Mononuclear cell (primary cell): ENCODE results near the gene ST6GALNAC6. TPM values are rescaled to one million over a fixed set of nuclear protein-coding genes. Genes with fewer than 3 reads are reported as not detected.

Experiments
- H3K27me3 ChIP-seq: 2 replicates; pipeline ENCODE4 v1.6.0; 2011; ENCODE audit warnings: low read length, control low read depth; ENCODE audit not compliant: insufficient read depth
- H3K4me1 ChIP-seq: 2 replicates; pipeline ENCODE4 v1.5.1; 2011; ENCODE audit warnings: mild to moderate bottlenecking, low read length, control low read depth; ENCODE audit not compliant: insufficient read depth
- H3K4me3 ChIP-seq: 2 replicates; pipeline ENCODE4 v1.5.1; 2011; ENCODE audit warnings: mild to moderate bottlenecking, low read length, moderate library complexity
- H3K9me3 ChIP-seq: 2 replicates; pipeline ENCODE4 v1.5.1; 2011; ENCODE audit warnings: low read depth, mild to moderate bottlenecking, control low read depth, low read length
- total RNA-seq: library from RNA; depleted of rRNA; stranded (reverse); fragments of >200 nt; gene quantifications from one replicate; pipeline ENCODE4 v1.2.3, GENCODE V29; 2012

Gene ST6GALNAC6
- total RNA-seq, 1 donor = 35.8 TPM

- H3K4me3 ChIP-seq = no peak overlapping the region
- H3K9me3 ChIP-seq = no peaks in the 10 kb centered on the region
- peaks cover 40% of the 10 kb centered on the region for H3K27me3 ChIP-seq
- H3K4me1 ChIP-seq = peaks cover 37% of the 10 kb centered on the region
Measured at GRCh38 chr9:127925959-127926905, 26.8 kb upstream of the ST6GALNAC6 start.

- H3K27me3 ChIP-seq = peaks cover 36% of the 10 kb centered on the region
Measured at GRCh38 chr9:127924736-127925444, 25.5 kb upstream of the ST6GALNAC6 start.

GRCh38 chr9:127923771-127924170, 24.4 kb upstream of the ST6GALNAC6 start:
- H3K27me3 ChIP-seq = peaks cover 25% of the 10 kb centered on the region
- H3K4me1 ChIP-seq = peaks cover 42% of the 10 kb centered on the region
- no peak overlapping the region for H3K4me3 ChIP-seq
- no peaks in the 10 kb centered on the region for H3K9me3 ChIP-seq

More at GRCh38 chr9:127924736-127925444, 25.5 kb upstream of the ST6GALNAC6 start:
- peaks cover 31% of the 10 kb centered on the region for H3K4me1 ChIP-seq
- H3K4me3 ChIP-seq = no peak overlapping the region
- H3K9me3 ChIP-seq = no peaks in the 10 kb centered on the region

GRCh38 chr9:127923046-127923445, 23.6 kb upstream of the ST6GALNAC6 start:
- Histone ChIP-seq H3K27me3 (peaks cover 18% of the 10 kb centered on the region), H3K4me3 (no peak overlapping the region), H3K9me3 (no peaks in the 10 kb centered on the region), H3K4me1 (peaks cover 47% of the 10 kb centered on the region)

GRCh38 chr9:127921557-127922120, 22.2 kb upstream of the ST6GALNAC6 start:
- H3K4me3 ChIP-seq = no peak overlapping the region
- H3K9me3 ChIP-seq = no peaks in the 10 kb centered on the region
- peaks cover 8% of the 10 kb centered on the region for H3K27me3 ChIP-seq
- peaks cover 45% of the 10 kb centered on the region for H3K4me1 ChIP-seq

GRCh38 chr9:127920794-127921193, 21.4 kb upstream of the ST6GALNAC6 start:
- Histone ChIP-seq H3K9me3 (no peaks in the 10 kb centered on the region), H3K4me3 (no peak overlapping the region), H3K4me1 (peaks cover 53% of the 10 kb centered on the region), H3K27me3 (peaks cover 3% of the 10 kb centered on the region)

GRCh38 chr9:127919253-127919815, 19.9 kb upstream of the ST6GALNAC6 start:
- Histone ChIP-seq H3K4me1 (peaks cover 64% of the 10 kb centered on the region), H3K9me3 (no peaks in the 10 kb centered on the region), H3K4me3 (no peak overlapping the region), H3K27me3 (no peaks in the 10 kb centered on the region)

- H3K4me1 ChIP-seq = peaks cover 64% of the 10 kb centered on the region
- no peaks in the 10 kb centered on the region for H3K9me3 ChIP-seq
- no peaks in the 10 kb centered on the region for H3K27me3 ChIP-seq
- H3K4me3 ChIP-seq = no peak overlapping the region
Measured at GRCh38 chr9:127918183-127919107, 19.0 kb upstream of the ST6GALNAC6 start.

GRCh38 chr9:127917603-127918002, 18.2 kb upstream of the ST6GALNAC6 start:
- H3K9me3 ChIP-seq = no peaks in the 10 kb centered on the region
- no peaks in the 10 kb centered on the region for H3K27me3 ChIP-seq
- H3K4me1 ChIP-seq = peaks cover 64% of the 10 kb centered on the region
- H3K4me3 ChIP-seq = no peak overlapping the region

GRCh38 chr9:127916720-127917581, 17.5 kb upstream of the ST6GALNAC6 start, which contains the start of gene ST6GALNAC4:
ST6GALNAC4 (minus strand) TSS chr9:127917041; CDS start chr9:127916419, 622 bp downstream.
- Histone ChIP-seq H3K4me1 (peaks cover 64% of the 10 kb centered on the region), H3K27me3 (no peaks in the 10 kb centered on the region), H3K9me3 (no peaks in the 10 kb centered on the region), H3K4me3 (peak within 1 kb of the TSS; percentile 65)

GRCh38 chr9:127915801-127916719, 16.7 kb upstream of the ST6GALNAC6 start:
- Histone ChIP-seq H3K4me3 (peak overlapping the region; percentile 65), H3K9me3 (no peaks in the 10 kb centered on the region), H3K4me1 (peaks cover 55% of the 10 kb centered on the region), H3K27me3 (no peaks in the 10 kb centered on the region)

GRCh38 chr9:127915325-127915752, 15.9 kb upstream of the ST6GALNAC6 start:
- Histone ChIP-seq H3K9me3 (no peaks in the 10 kb centered on the region), H3K27me3 (no peaks in the 10 kb centered on the region), H3K4me1 (peaks cover 53% of the 10 kb centered on the region), H3K4me3 (no peak overlapping the region)
